ENCODE data around the gene LARGE1. TPM values are rescaled to one million over a fixed set of nuclear protein-coding genes. Genes with fewer than 3 reads are reported as not detected.

LARGE1 gene
- total and polyA plus RNA-seq, 2 of the 8 experiments (the other 6 are each of a cell fraction or from before 2014, with no cell fraction given), result 43.7 to 83.0 TPM

GRCh38 chr22:33678523-33678922 lies 241.8 kb downstream of the LARGE1 start:
- no peak overlapping the region for H3K4me2 ChIP-seq (ENCODE audit: insufficient read depth in 1 of 2, low read depth in 2 of 2, low read length in 2 of 2)
- H2AK5ac ChIP-seq (ENCODE audit: low read depth, low read length), result no peak overlapping the region
- H2BK5ac ChIP-seq (ENCODE audit: low read depth, low read length), result no peak overlapping the region
- H3K27me3 ChIP-seq (replicated peaks in 1 of 4; ENCODE audit: control insufficient read depth in 3 of 4, extremely low read depth in 1 of 4, insufficient read depth in 3 of 4, low read length in 3 of 4), result no peaks in the 10 kb centered on the region
- no peak overlapping the region for H4K91ac ChIP-seq (replicated peaks; ENCODE audit: insufficient read length, low read length)
- DNase-seq (ENCODE audit: low read depth in 1 of 2, low spot score in 2 of 2), result no peak
- no peak overlapping the region for H3K27ac ChIP-seq (ENCODE audit: low read depth, low read length)
- no peak overlapping the region for H3K18ac ChIP-seq (ENCODE audit: extremely low read depth, low read length)
- H2BK20ac ChIP-seq (ENCODE audit: low read length), result no peak overlapping the region
- H3K23me2 ChIP-seq (ENCODE audit: low read depth, low read length), result no peaks in the 10 kb centered on the region
- H3K79me2 ChIP-seq (ENCODE audit: control insufficient read depth in 1 of 2, insufficient read depth in 2 of 2, low read length in 2 of 2), result peaks cover 0 to 91% of the 10 kb centered on the region in 2 experiments; a peak in 2 of 4 replicates
- H3K9me3 ChIP-seq (ENCODE audit: insufficient read depth in 2 of 2, low read depth in 1 of 2, low read length in 1 of 2), result no peaks in the 10 kb centered on the region
- WGBS, 2 experiments (ENCODE audit: extremely low coverage in 1 of 2, insufficient coverage in 1 of 2, insufficient read length in 1 of 2, insufficient replicate concordance in 2 of 2, low coverage in 1 of 2, low lambda C conversion rate in 2 of 2, missing lambda C conversion rate in 1 of 2), result 88% methylated on average over 11 of the region's 11 CpGs; no CpG with 5 or more reads in 1 of the 2 experiments
- POLR2A ChIA-PET (ENCODE audit: partially characterized antibody), result no interaction called here
- H2BK15ac ChIP-seq (ENCODE audit: low read length), result no peak overlapping the region
- H2AFZ ChIP-seq (ENCODE audit: low read length), result no peak overlapping the region
- no peak overlapping the region for H4K5ac ChIP-seq (ENCODE audit: insufficient read length, low read depth, low read length)
- no peaks in the 10 kb centered on the region; a peak in 1 of 8 replicates for H3K36me3 ChIP-seq (ENCODE audit: control insufficient read depth in 2 of 4, insufficient read depth in 4 of 4, low read length in 3 of 4)
- no peak overlapping the region for H4K8ac ChIP-seq (ENCODE audit: extremely low read depth, insufficient read depth, low read length)
- H3K79me1 ChIP-seq (ENCODE audit: low read depth, low read length), result peaks cover 8% of the 10 kb centered on the region; the same call in 1 of the 2 replicates
- H3K4me1 ChIP-seq (replicated peaks in 1 of 4; ENCODE audit: control insufficient read depth in 3 of 4, insufficient read depth in 4 of 4, low read length in 3 of 4), result peaks cover 2 to 10% (median 4%) of the 10 kb centered on the region in 4 experiments; a peak in 5 of 7 replicates
- H3K14ac ChIP-seq (ENCODE audit: insufficient read length), result no peak overlapping the region
- H3K4ac ChIP-seq (replicated peaks; ENCODE audit: insufficient read length, low read depth, low read length), result no peak overlapping the region
- H3K9ac ChIP-seq (replicated peaks in 1 of 4; ENCODE audit: extremely low read depth in 1 of 4, low read depth in 3 of 4, low read length in 3 of 4), result no peak overlapping the region
- no peak overlapping the region for H3K56ac ChIP-seq (replicated peaks; ENCODE audit: insufficient read length, low read depth, low read length)
- H2BK12ac ChIP-seq (ENCODE audit: low read depth, low read length), result no peak overlapping the region
- H3K4me3 ChIP-seq (ENCODE audit: extremely low read depth in 1 of 4, insufficient read depth in 2 of 4, low read depth in 3 of 4, low read length in 4 of 4), result no peak overlapping the region
- FAIRE-seq, result no peak
- peaks cover 14 to 15% of the 10 kb centered on the region in 2 experiments for H4K20me1 ChIP-seq (replicated peaks in 1 of 2; ENCODE audit: control insufficient read depth in 1 of 2, insufficient read depth in 2 of 2, low read length in 2 of 2)
- CTCF ChIA-PET (ENCODE audit: partially characterized antibody), result interaction anchor here (0.9 to 1.3 kb wide), 3 partner anchors 10 to 98 kb away, joined by 3 to 4 read pairs (median 3); no protein-coding TSS in a partner anchor
- no peak overlapping the region for H3K23ac ChIP-seq (ENCODE audit: insufficient read length)
- H2BK120ac ChIP-seq (replicated peaks; ENCODE audit: low read depth, low read length), result no peak overlapping the region
- TF ChIP-seq, protein P1, sequence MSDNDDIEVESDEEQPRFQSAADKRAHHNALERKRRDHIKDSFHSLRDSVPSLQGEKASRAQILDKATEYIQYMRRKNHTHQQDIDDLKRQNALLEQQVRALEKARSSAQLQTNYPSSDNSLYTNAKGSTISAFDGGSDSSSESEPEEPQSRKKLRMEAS (IDR thresholded peaks at IDR 0.05), result no peak
- TF ChIP-seq EGR1 (IDR thresholded peaks at IDR 0.05; ENCODE audit: borderline replicate concordance, low read depth, low read length) (no peak), SUZ12 (IDR thresholded peaks at IDR 0.05; ENCODE audit: low read length) (no peak), PHF8 (conservative IDR thresholded peaks at IDR 0.05; ENCODE audit: low read depth, low read length) (no peak), RXRA (IDR thresholded peaks at IDR 0.05; ENCODE audit: insufficient read depth, low read depth, low read length) (no peak), KDM1A (IDR thresholded peaks at IDR 0.05; ENCODE audit: borderline replicate concordance, low read length) (no peak), NANOG (IDR thresholded peaks at IDR 0.05; ENCODE audit: insufficient read depth, low read depth, low read length, poor library complexity, severe bottlenecking) (no peak), BACH1 (IDR thresholded peaks at IDR 0.05; ENCODE audit: low read length) (no peak), RAD21 (IDR thresholded peaks at IDR 0.05 in 1 of 2, conservative IDR thresholded peaks at IDR 0.05 in 1 of 2; ENCODE audit: low read depth in 2 of 2, low read length in 2 of 2) (no peak), JUN (IDR thresholded peaks at IDR 0.05; ENCODE audit: low read depth, low read length) (no peak), ATF2 (IDR thresholded peaks at IDR 0.05; ENCODE audit: low read length) (no peak), KDM5A (IDR thresholded peaks at IDR 0.05; ENCODE audit: low read length) (no peak)
